NT2/D1 (cell line): ENCODE data around the gene MEIS1.
"Not testable (repeated sequence)": the region's sequence is repeated elsewhere in the genome, so short reads cannot be mapped to it uniquely, and the experiment has no call there.

Experiments
- DNase-seq: peaks from one replicate; pipeline ENCODE4 v3.0.0-alpha.2; 2011; ENCODE audit warnings: low read depth, low spot score
- H3K27me3 ChIP-seq: 2 replicates; pipeline ENCODE4 v1.6.0; 2011; ENCODE audit warnings: mild to moderate bottlenecking; ENCODE audit not compliant: insufficient read length, insufficient read depth
- H3K36me3 ChIP-seq: 2 replicates; pipeline ENCODE4 v1.6.1; 2011; ENCODE audit warnings: mild to moderate bottlenecking, low read length, mixed read lengths; ENCODE audit not compliant: insufficient read depth, insufficient read length
- H3K4me1 ChIP-seq: 2 replicates; pipeline ENCODE4 v1.5.1; 2011; ENCODE audit not compliant: insufficient read depth, insufficient read length
- H3K4me3 ChIP-seq: 2 replicates; pipeline ENCODE4 v1.5.1; 2011; ENCODE audit warnings: low read depth; ENCODE audit not compliant: insufficient read length
- H3K9ac ChIP-seq: 2 replicates; pipeline ENCODE4 v1.6.0; 2011; ENCODE audit warnings: low read depth; ENCODE audit not compliant: insufficient read length
- H3K9me3 ChIP-seq: 2 replicates; pipeline ENCODE4 v1.5.1; 2011; ENCODE audit warnings: mild to moderate bottlenecking, low read length; ENCODE audit not compliant: insufficient read depth
- SUZ12 ChIP-seq: IDR thresholded peaks from 2 replicates; pipeline ENCODE4 v1.6.1; 2011; ENCODE audit not compliant: insufficient read length, insufficient read depth; ENCODE audit errors: extremely low read depth
- YY1 ChIP-seq: IDR thresholded peaks from 2 replicates; pipeline ENCODE4 v1.6.1; 2011; ENCODE audit not compliant: insufficient read length, insufficient read depth
- ZNF274 ChIP-seq: IDR thresholded peaks from 2 replicates; pipeline ENCODE4 v1.6.1; 2011; ENCODE audit warnings: mild to moderate bottlenecking, low read depth, low read length

The MEIS1 gene

DNA sequence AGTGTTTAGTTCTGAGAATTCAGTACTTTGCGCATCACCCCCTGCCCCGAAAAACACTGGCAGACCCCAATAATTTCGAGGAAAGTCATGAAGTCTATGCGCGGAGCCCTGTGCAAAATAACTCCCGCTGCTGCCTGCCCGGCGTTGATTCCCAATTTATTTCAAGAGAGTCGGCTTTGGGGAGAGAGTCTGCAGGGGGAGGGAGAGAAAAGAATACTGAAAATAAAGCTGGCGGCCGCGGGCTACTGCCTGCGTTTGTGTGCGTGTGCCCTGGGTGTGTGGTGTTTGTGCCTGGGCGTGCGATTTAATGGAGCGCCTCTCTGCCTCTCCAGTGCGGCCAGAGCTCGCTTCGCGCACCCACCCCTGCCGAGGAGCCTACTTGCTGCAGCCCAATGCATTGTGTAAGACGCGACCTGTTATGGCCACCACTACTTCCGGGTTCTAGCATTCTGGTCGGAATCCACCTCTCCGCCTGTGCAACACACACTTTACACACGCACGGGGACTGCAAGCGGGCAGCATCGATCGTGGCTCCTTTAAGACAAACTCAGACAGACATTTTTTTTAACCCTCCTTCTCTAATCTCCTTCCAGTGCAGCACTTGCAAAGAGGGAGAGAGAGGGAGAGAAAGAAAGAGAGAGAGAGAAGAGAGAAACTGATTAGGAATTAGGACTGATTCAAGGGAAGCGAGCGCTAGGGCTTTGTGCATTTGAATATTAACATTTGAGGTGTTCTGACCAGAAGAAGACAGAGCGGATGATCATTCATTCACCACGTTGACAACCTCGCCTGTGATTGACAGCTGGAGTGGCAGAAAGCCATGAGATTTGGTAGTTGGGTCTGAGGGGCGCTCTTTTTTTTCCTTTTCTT is at the start of gene MEIS1:
Gene MEIS1, plus strand, starts transcription at position 447 of the 870 bp plus-strand sequence. CDS start 732 bp downstream, outside the sequence.
- no peak for DNase-seq
- peaks cover 95% of the 10 kb centered on the region for H3K27me3 ChIP-seq
- peak within 1 kb of the TSS; percentile 47 for H3K4me3 ChIP-seq
- no peaks in the 10 kb centered on the region for H3K9me3 ChIP-seq
- no peak for TF ChIP-seq SUZ12
- H3K9ac ChIP-seq: peak within 1 kb of the TSS; percentile 74
- H3K36me3 ChIP-seq: no peaks in the 10 kb centered on the region
- peaks cover 1% of the 10 kb centered on the region for H3K4me1 ChIP-seq

DNA sequence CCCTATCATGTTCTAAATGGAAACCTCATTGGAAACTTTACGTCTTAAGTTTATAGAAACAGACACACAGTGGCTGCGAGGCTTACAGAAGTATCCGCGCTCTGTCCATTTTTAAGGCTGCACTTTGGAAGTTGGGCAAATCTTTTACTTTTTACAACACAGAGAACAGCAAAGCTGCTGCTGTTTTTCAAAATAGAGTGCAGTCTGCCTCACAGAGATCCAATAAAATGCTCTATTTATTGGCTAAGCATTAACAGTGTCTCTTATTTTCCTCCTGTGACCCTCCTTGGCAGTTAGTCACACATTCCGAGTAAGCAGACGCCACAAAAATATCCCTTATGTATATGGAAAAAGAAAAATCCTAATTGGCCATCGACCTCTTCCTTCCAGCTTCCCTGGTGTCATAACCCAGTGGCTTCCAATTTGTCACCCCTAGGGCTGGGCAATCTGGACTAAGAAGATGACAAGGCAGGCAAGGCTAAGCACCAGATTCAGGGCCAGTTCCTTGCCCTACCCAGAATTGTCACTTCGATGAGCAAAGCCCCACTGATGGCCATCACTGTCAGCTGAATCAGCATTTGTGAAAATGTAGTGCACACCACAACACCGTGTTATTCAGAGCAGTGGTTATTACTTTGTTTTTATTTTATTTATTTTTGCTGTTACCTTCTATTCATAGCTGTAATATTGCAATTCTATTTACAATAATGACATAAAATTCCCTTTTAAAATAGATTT is 47.7 kb upstream of the MEIS1 start:
- TF ChIP-seq SUZ12: no peak
- TF ChIP-seq ZNF274: no peak
- TF ChIP-seq YY1: no peak
- H3K9me3 ChIP-seq: peaks cover 15% of the 10 kb centered on the region; the same call in 1 of the 2 replicates
- no peaks in the 10 kb centered on the region for H3K27me3 ChIP-seq

DNA sequence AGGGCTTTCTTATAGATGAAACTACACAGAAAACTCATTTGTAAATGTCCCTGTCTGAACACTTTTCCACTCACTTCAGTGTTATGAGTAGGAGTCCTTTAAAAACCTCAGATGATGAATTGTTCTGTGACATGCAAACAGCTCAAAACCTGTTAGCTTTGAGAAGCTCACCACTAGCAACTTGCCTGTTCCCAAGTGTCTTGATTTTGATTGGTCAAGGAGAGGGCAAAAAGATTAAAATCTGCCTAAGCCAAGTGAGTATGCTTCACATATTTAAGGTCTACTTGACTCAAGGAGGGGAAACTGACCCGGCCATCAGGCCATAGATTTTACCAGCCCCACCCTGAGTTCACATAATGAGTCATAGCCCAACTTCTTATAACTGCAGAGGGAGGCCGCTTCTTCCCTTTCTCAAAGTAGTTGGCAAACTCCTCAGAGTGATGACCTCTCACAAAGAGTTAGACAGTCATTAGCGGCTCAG is 45.2 kb upstream of the MEIS1 start:
- Histone ChIP-seq H3K27me3 (no peaks in the 10 kb centered on the region), H3K4me3 (no peak overlapping the region), H3K9me3 (peaks cover 15% of the 10 kb centered on the region; the same call in 1 of the 2 replicates), H3K36me3 (no peaks in the 10 kb centered on the region), H3K4me1 (no peaks in the 10 kb centered on the region), H3K9ac (no peak overlapping the region)
- no peak for TF ChIP-seq YY1
- TF ChIP-seq ZNF274: no peak
- TF ChIP-seq SUZ12: no peak
- no peak for DNase-seq

More for the DNA sequence above, 47.7 kb upstream of the MEIS1 start:
- H3K9ac ChIP-seq: no peak overlapping the region
- no peak overlapping the region for H3K4me3 ChIP-seq
- H3K36me3 ChIP-seq: no peaks in the 10 kb centered on the region
- no peak for DNase-seq
- H3K4me1 ChIP-seq: no peaks in the 10 kb centered on the region

DNA sequence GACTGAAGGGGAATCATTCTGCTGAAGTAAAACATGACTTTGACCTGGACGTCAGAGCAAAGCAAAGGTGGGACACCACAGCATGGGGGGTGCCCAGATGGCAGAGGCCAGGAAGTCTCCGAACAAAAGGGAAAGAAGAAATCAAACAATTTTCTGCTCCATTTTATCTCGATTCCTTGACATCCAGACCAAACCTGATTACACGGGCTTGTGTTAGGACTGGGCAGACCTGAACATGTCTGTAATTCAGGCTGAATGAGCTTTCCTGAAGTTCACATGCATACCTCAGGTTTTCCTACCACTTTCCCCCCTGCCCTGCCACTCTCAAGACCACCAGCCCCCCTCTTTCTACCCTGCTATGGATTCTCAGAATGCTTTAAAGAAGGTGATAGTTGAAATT is 44.8 kb upstream of the MEIS1 start:
- no peak for TF ChIP-seq SUZ12
- TF ChIP-seq ZNF274: no peak
- no peak for TF ChIP-seq YY1
- Histone ChIP-seq H3K4me3 (no peak overlapping the region), H3K36me3 (no peaks in the 10 kb centered on the region), H3K4me1 (no peaks in the 10 kb centered on the region), H3K9me3 (peaks cover 15% of the 10 kb centered on the region; the same call in 1 of the 2 replicates), H3K9ac (no peak overlapping the region), H3K27me3 (no peaks in the 10 kb centered on the region)
- no peak for DNase-seq

DNA sequence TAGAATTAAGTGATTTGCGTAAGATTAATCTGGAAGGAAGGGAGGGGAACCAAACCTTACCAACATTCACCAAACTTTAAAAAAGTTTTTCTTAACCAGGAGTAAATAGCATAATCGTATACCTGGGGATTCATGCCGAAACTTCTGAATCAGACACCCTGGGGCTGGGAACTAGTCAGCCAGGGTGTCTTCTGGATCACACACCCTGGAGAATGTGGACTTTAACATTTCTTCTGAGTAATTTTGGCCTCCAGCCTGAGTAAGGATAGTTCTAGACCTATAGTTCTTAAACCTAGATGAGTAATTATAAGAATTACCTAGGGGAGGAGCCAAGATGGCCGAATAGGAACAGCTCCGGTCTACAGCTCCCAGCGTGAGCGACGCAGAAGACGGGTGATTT is 44.1 kb upstream of the MEIS1 start:
- Histone ChIP-seq H3K36me3 (no peaks in the 10 kb centered on the region), H3K4me1 (no peaks in the 10 kb centered on the region), H3K27me3 (no peaks in the 10 kb centered on the region), H3K9me3 (peaks cover 15% of the 10 kb centered on the region; the same call in 1 of the 2 replicates), H3K9ac (no peak overlapping the region), H3K4me3 (peak overlapping the region; percentile 32)
- no peak for TF ChIP-seq ZNF274
- no peak for TF ChIP-seq YY1
- no peak for TF ChIP-seq SUZ12
- no peak for DNase-seq

DNA sequence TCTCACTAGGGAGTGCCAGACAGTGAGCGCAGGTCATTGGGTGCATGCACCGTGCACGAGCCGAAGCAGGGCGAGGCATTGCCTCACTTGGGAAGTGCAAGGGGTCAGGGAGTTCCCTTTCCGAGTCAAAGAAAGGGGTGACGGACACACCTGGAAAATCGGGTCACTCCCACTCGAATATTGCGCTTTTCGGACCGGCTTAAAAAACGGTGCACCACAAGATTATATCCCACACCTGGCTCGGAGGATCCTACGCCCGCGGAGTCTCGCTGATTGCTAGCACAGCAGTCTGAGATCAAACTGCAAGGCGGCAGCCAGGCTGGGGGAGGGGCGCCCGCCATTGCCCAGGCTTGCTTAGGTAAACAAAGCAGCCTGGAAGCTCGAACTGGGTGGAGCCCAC is 43.7 kb upstream of the MEIS1 start:
- not testable (repeated sequence) for DNase-seq, H3K27me3 ChIP-seq, H3K36me3 ChIP-seq, H3K4me1 ChIP-seq, H3K9ac ChIP-seq
- peak; percentile 6 for TF ChIP-seq YY1
- peaks cover 15% of the 10 kb centered on the region; the same call in 1 of the 2 replicates for H3K9me3 ChIP-seq
- peak overlapping the region; percentile 32 for H3K4me3 ChIP-seq

DNA sequence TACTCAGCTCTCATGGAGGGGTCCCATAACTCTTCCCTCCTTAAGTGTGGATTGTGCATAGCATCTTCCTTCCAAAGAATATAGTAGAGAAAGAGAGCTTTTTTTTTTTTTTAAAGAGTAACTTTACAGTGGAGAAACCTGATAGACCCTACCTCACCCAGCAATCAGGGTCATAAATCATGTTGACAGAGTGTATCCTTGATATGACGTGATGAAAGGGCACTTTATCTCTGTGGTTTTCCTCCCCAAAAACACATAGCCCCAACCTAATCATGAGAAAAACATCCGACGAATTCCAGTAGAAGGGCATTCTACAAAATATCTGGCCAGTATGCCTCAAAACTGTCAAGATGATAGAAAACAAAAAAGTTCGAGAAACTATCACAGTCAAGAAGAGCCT is 29.5 kb upstream of the MEIS1 start:
- no peaks in the 10 kb centered on the region for H3K4me1 ChIP-seq
- DNase-seq: no peak
- TF ChIP-seq YY1 (no peak), SUZ12 (no peak), ZNF274 (no peak)

DNA sequence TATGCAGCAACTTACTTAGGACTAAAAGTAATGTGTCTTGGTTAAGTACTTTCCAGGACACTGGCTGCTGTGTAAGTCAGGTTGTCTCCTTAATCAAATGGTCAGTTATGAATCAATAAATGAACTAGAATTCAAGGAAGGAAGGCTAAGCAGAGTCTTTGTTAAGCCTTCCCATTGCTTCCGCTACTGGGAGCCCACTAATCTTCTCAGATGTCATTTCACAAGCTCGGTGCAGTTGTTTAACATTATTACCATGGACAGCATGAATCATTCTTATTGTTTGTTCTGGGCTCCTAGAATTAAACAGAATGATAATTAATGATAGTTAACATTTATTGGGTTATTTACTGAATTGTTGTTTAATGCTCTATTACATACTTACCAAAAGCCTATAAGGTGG is 26.0 kb upstream of the MEIS1 start:
- Histone ChIP-seq H3K9me3 (no peaks in the 10 kb centered on the region), H3K9ac (no peak overlapping the region), H3K36me3 (no peaks in the 10 kb centered on the region), H3K27me3 (no peaks in the 10 kb centered on the region), H3K4me1 (no peaks in the 10 kb centered on the region), H3K4me3 (no peak overlapping the region)
- no peak for TF ChIP-seq YY1
- no peak for TF ChIP-seq SUZ12
- TF ChIP-seq ZNF274: no peak
- DNase-seq: no peak

More for the DNA sequence above, 29.5 kb upstream of the MEIS1 start:
- Histone ChIP-seq H3K27me3 (no peaks in the 10 kb centered on the region), H3K4me3 (no peak overlapping the region), H3K9ac (no peak overlapping the region), H3K9me3 (peaks cover 6% of the 10 kb centered on the region), H3K36me3 (no peaks in the 10 kb centered on the region)
